Activated CD4-positive, alpha-beta memory T cell treated with anti-CD3 and anti-CD28 coated beads for 36 hours (primary cell): ENCODE data around the gene MTARC1. TPM values are rescaled to one million over a fixed set of nuclear protein-coding genes. Genes with fewer than 3 reads are reported as not detected.
A peak's percentile ranks its signal among the peaks of the same experiment; 100 is the strongest.

Source experiments
- CTCF ChIA-PET: fragments of 350-600 bp; sonication (Branson Sonifier 250); formaldehyde crosslinking; loops from one replicate; lab custom pipeline; 2021; ENCODE audit warnings: antibody characterized with exemption, inconsistent platforms; lab: Charles Lee
- POLR2A ChIA-PET: fragments of 350-600 bp; sonication (Branson Sonifier 250); formaldehyde crosslinking; loops from one replicate; lab custom pipeline; 2021; ENCODE audit warnings: antibody characterized with exemption; lab: Charles Lee
- DNase-seq: peaks from one replicate; pipeline ENCODE4 v3.0.0-alpha.2; 2020
- H3K27ac Mint-ChIP-seq: one replicate; pipeline ENCODE4 v1.8.0; 2021; ENCODE audit warnings: mixed read lengths
- H3K27me3 Mint-ChIP-seq: one replicate; pipeline ENCODE4 v1.8.0; 2021; ENCODE audit warnings: mixed read lengths
- H3K36me3 Mint-ChIP-seq: one replicate; pipeline ENCODE4 v1.8.0; 2021; ENCODE audit warnings: mixed read lengths
- H3K4me1 Mint-ChIP-seq: one replicate; pipeline ENCODE4 v1.8.0; 2021; ENCODE audit warnings: low read depth, mixed read lengths
- H3K4me3 Mint-ChIP-seq: one replicate; pipeline ENCODE4 v1.8.0; 2021; ENCODE audit warnings: mild to moderate bottlenecking, mixed read lengths
- H3K9me3 Mint-ChIP-seq: one replicate; pipeline ENCODE4 v1.8.0; 2021; ENCODE audit warnings: mixed read lengths
- intact Hi-C: fragments of 100-400 bp; cut with micrococcal nuclease; formaldehyde crosslinking; loops from one replicate; pipeline ENCODE4 v1.15.1; 2023
- total RNA-seq, 2 experiments: library from RNA; stranded (reverse); gene quantifications; one replicate each; pipeline ENCODE4 v1.2.3, GENCODE V29; 2021

MTARC1 gene
- total RNA-seq, 2 experiments from 2014 or later: not detected

- Mint-ChIP-seq H3K27me3 (peaks cover 3% of the 10 kb centered on the region), H3K27ac (no peak overlapping the region), H3K4me1 (no peaks in the 10 kb centered on the region), H3K36me3 (no peaks in the 10 kb centered on the region), H3K9me3 (no peaks in the 10 kb centered on the region), H3K4me3 (no peak overlapping the region)
- ChIA-PET POLR2A (no interaction called here), CTCF (interaction anchor here (0.6 to 3.0 kb wide), 17 partner anchors 10 to 588 kb away, joined by 3 to 20 read pairs (median 4); partner anchors contain the start of genes MTARC1 and MTARC2)
- intact Hi-C loops: loop anchor here (5.0 to 10.0 kb wide), 2 partner anchors 483 to 591 kb away; no protein-coding TSS in a partner anchor
- DNase-seq: peak; percentile 49
These were observed 11.4 kb upstream of the MTARC1 start for GRCh38 chr1:220775240-220775853.

GRCh38 chr1:220776254-220776653 lies 10.5 kb upstream of the MTARC1 start:
- Mint-ChIP-seq H3K27ac (no peak overlapping the region), H3K36me3 (no peaks in the 10 kb centered on the region), H3K27me3 (peaks cover 3% of the 10 kb centered on the region), H3K9me3 (no peaks in the 10 kb centered on the region), H3K4me3 (no peak overlapping the region), H3K4me1 (no peaks in the 10 kb centered on the region)
- DNase-seq: no peak
- POLR2A ChIA-PET: no interaction called here
- intact Hi-C loops: loop anchor here (1.0 to 10.0 kb wide), 3 partner anchors 86 to 591 kb away; partner anchors contain the start of gene C1orf115
- CTCF ChIA-PET: interaction anchor here (0.6 to 3.0 kb wide), 17 partner anchors 9 to 663 kb away, joined by 3 to 20 read pairs (median 4); partner anchors contain the start of gene MTARC1

DNA sequence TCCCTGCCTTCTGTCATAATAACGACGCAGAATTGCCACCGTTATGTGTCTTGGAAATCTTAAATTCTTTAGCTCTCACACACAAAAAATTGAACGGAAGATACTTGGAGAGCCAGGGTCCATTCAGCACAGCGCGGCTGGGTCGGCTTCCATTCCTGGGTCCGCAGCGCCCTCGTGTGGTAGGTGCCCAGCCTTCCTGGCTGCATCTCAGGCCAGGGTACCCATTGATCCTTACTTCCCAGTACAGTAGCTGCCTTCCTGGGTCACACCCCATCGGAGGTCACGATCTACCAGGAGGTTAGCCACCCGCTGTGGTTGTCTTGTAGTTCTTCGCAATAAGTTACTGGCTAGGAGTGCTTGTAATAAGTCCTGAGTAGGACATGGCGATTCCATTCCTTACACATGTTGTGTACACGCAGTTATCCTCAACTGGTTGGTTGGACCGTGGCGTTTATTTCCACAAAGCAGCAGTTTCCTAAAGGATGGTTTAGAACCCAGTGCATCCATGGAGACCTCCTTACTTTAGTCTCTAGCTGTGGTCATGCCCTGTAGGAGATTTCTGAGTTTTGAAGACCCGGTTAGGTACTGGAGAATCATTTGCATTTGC lies 9.9 kb upstream of the MTARC1 start:
- Mint-ChIP-seq H3K27ac (no peak overlapping the region), H3K36me3 (no peaks in the 10 kb centered on the region), H3K27me3 (peaks cover 6% of the 10 kb centered on the region), H3K9me3 (no peaks in the 10 kb centered on the region), H3K4me3 (no peak overlapping the region), H3K4me1 (no peaks in the 10 kb centered on the region)
- peak; percentile 76 for DNase-seq
- CTCF ChIA-PET: interaction anchor here (0.6 to 3.0 kb wide), 15 partner anchors 9 to 664 kb away, joined by 3 to 20 read pairs (median 4); partner anchors contain the start of gene MTARC1
- intact Hi-C loops: loop anchor here (1.0 to 10.0 kb wide), 3 partner anchors 87 to 592 kb away; partner anchors contain the start of gene C1orf115
- POLR2A ChIA-PET: no interaction called here

- intact Hi-C loops: no loop called here
- ChIA-PET POLR2A (no interaction called here), CTCF (interaction anchor here (1.3 kb wide), 1 partner anchor 12 kb away, joined by 3 read pairs; no protein-coding TSS in a partner anchor)
- H3K27me3 Mint-ChIP-seq: peaks cover 48% of the 10 kb centered on the region
- H3K4me3 Mint-ChIP-seq: no peak overlapping the region
- H3K36me3 Mint-ChIP-seq: no peaks in the 10 kb centered on the region
- H3K9me3 Mint-ChIP-seq: no peaks in the 10 kb centered on the region
- H3K4me1 Mint-ChIP-seq: peaks cover 3% of the 10 kb centered on the region
- DNase-seq: no peak
- H3K27ac Mint-ChIP-seq: no peak overlapping the region
These were observed 3.3 kb upstream of the MTARC1 start for GRCh38 chr1:220783453-220783852.

GRCh38 chr1:220784751-220785150 lies 2.0 kb upstream of the MTARC1 start:
- CTCF ChIA-PET: interaction anchor here (3.4 kb wide), 1 partner anchor 9 kb away, joined by 20 read pairs; no protein-coding TSS in a partner anchor
- POLR2A ChIA-PET: no interaction called here
- no peaks in the 10 kb centered on the region for H3K36me3 Mint-ChIP-seq
- peaks cover 59% of the 10 kb centered on the region for H3K27me3 Mint-ChIP-seq
- H3K4me3 Mint-ChIP-seq: no peak overlapping the region
- DNase-seq: no peak
- peaks cover 3% of the 10 kb centered on the region for H3K4me1 Mint-ChIP-seq
- no peak overlapping the region for H3K27ac Mint-ChIP-seq
- intact Hi-C loops: no loop called here
- no peaks in the 10 kb centered on the region for H3K9me3 Mint-ChIP-seq

- Mint-ChIP-seq H3K27me3 (peaks cover 61% of the 10 kb centered on the region), H3K4me1 (peaks cover 3% of the 10 kb centered on the region), H3K9me3 (no peaks in the 10 kb centered on the region), H3K36me3 (no peaks in the 10 kb centered on the region), H3K27ac (no peak overlapping the region), H3K4me3 (no peak overlapping the region)
- DNase-seq: no peak
- CTCF ChIA-PET: interaction anchor here (0.6 to 3.4 kb wide), 2 partner anchors 9 to 489 kb away, joined by 3 to 20 read pairs; no protein-coding TSS in a partner anchor
- intact Hi-C loops: no loop called here
- POLR2A ChIA-PET: no interaction called here
These were observed 1.3 kb upstream of the MTARC1 start for GRCh38 chr1:220785166-220786056.

DNA sequence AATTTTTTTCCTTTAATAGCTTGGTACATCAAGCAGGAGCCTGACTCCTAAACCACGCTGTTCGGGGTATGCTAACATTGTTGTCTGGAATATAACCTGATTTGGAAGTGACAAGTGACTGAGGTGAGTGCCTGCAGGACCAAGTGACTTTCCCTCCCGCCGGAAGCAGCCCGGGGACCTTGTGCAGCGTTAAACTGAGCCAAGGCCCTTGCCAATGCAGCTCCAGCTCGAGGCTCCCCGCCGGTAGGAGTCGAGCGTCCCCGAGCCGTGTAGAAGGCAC lies 716 bp upstream of the MTARC1 start:
- Mint-ChIP-seq H3K9me3 (no peaks in the 10 kb centered on the region), H3K4me3 (no peak overlapping the region), H3K36me3 (no peaks in the 10 kb centered on the region), H3K27ac (no peak overlapping the region), H3K4me1 (peaks cover 3% of the 10 kb centered on the region), H3K27me3 (peaks cover 61% of the 10 kb centered on the region)
- intact Hi-C loops: no loop called here
- ChIA-PET CTCF (interaction anchor here (0.6 to 3.4 kb wide), 2 partner anchors 10 to 490 kb away, joined by 3 to 20 read pairs; no protein-coding TSS in a partner anchor), POLR2A (no interaction called here)
- DNase-seq: no peak

DNA sequence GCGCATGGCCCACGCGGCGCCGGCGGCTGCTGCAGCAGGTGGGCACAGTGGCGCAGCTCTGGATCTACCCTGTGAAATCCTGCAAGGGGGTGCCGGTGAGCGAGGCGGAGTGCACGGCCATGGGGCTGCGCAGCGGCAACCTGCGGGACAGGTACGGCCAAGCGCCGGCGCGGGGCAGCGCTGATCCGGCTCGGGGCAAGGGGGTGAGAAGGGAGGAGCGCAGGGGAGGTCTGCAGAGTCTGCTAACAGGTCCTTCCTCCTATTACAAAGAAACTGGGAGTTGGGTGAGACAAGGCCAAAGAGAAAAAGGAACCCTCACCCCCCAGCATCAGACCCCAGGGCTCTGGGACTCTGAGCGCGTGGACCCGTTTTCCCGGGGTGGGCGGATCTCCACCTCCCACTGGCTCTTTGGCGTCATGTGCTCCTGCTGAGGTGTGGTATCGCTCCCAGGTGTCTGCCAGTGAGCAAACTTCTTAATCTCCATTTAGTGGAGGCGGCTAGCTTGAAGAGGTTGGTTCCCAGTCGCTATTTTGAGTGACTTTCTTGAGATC lies 431 bp downstream of the MTARC1 start:
- Mint-ChIP-seq H3K4me3 (peak overlapping the region; percentile 18), H3K4me1 (peaks cover 3% of the 10 kb centered on the region), H3K27ac (no peak overlapping the region), H3K27me3 (peaks cover 58% of the 10 kb centered on the region), H3K9me3 (no peaks in the 10 kb centered on the region), H3K36me3 (no peaks in the 10 kb centered on the region)
- intact Hi-C loops: no loop called here
- no peak for DNase-seq
- POLR2A ChIA-PET: no interaction called here
- CTCF ChIA-PET: interaction anchor here (3.4 kb wide), 1 partner anchor 11 kb away, joined by 20 read pairs; no protein-coding TSS in a partner anchor

GRCh38 chr1:220788900-220789299 lies 2.2 kb downstream of the MTARC1 start:
- no peak overlapping the region for H3K4me3 Mint-ChIP-seq
- no peaks in the 10 kb centered on the region for H3K36me3 Mint-ChIP-seq
- intact Hi-C loops: no loop called here
- CTCF ChIA-PET: interaction anchor here (0.7 kb wide), 1 partner anchor 1692 kb away, joined by 4 read pairs; no protein-coding TSS in a partner anchor
- no peak overlapping the region for H3K27ac Mint-ChIP-seq
- peaks cover 3% of the 10 kb centered on the region for H3K4me1 Mint-ChIP-seq
- POLR2A ChIA-PET: no interaction called here
- no peaks in the 10 kb centered on the region for H3K9me3 Mint-ChIP-seq
- DNase-seq: no peak
- peaks cover 48% of the 10 kb centered on the region for H3K27me3 Mint-ChIP-seq

DNA sequence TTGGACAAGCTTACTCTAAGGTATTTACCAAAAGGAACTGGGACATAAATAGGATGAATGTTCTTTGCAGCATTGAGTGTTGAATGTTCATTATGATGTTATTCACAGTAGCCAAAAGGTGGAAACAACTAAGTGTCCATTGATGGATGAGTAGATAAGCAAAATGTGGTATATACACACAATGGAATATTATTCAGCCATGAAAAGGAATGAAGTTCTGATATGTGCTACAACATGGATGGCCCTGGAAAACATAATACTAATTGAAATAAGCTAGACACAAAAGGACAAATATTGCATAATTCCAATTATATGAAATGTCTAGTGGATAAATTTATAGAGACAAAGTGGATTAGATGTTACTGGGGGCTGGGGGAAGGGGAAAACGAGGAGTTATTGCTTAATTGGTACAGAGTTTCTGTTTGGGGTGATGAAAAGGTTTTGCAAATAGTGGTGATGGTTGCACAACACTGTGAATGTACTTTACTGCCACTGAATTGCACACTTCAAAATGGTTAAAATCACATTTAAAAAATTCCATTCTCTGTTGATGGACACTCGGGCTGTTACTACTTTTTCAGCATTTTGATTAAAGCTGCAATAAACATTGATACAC lies 2.9 kb downstream of the MTARC1 start:
- Mint-ChIP-seq H3K27ac (no peak overlapping the region), H3K4me3 (no peak overlapping the region), H3K27me3 (peaks cover 44% of the 10 kb centered on the region), H3K9me3 (no peaks in the 10 kb centered on the region), H3K4me1 (peaks cover 3% of the 10 kb centered on the region), H3K36me3 (no peaks in the 10 kb centered on the region)
- intact Hi-C loops: no loop called here
- no peak for DNase-seq
- POLR2A ChIA-PET: no interaction called here
- CTCF ChIA-PET: no interaction called here

DNA sequence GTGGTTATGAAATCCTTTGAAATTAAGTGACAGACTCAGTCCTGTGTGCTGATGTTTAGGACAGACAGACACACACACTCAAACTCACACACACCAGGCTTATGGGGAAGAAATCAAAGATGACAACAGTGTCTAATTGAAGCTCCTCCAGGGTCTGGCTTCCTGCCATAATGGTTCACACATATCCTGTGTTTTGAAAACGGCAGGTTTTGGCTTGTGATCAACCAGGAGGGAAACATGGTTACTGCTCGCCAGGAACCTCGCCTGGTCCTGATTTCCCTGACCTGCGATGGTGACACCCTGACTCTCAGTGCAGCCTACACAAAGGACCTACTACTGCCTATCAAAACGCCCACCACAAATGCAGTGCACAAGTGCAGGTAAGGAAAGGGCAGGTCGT lies 4.6 kb downstream of the MTARC1 start:
- POLR2A ChIA-PET: no interaction called here
- CTCF ChIA-PET: interaction anchor here (0.7 kb wide), 1 partner anchor 16 kb away, joined by 3 read pairs; no protein-coding TSS in a partner anchor
- Mint-ChIP-seq H3K4me3 (no peak overlapping the region), H3K27ac (no peak overlapping the region), H3K9me3 (no peaks in the 10 kb centered on the region), H3K4me1 (peaks cover 3% of the 10 kb centered on the region), H3K36me3 (no peaks in the 10 kb centered on the region), H3K27me3 (peaks cover 27% of the 10 kb centered on the region)
- DNase-seq: no peak
- intact Hi-C loops: no loop called here
